Tibial artery (tissue), 4 donors: ENCODE data around the gene COLEC12.
A peak's percentile ranks its signal among the peaks of the same experiment; 100 is the strongest.

Source experiments
- DNase-seq, 2 donors: peaks; one replicate each; pipeline ENCODE4 v3.0.0-alpha.2; 2019
- H3K27ac ChIP-seq, 2 donors: fragments of 200-600 bp; sonication (generic) in 1 of 2; 1 replicate in 1 of 2; 2 replicates in 1 of 2; pipeline ENCODE4 v1.5.1; 2018 to 2019; ENCODE audit warnings: mild to moderate bottlenecking in 1 of 2
- H3K27me3 ChIP-seq, 2 donors: fragments of 200-600 bp; sonication (generic) in 1 of 2; one replicate each; pipeline versions ENCODE4 v1.5.1 to v1.6.0; 2016 to 2019
- H3K36me3 ChIP-seq, 3 donors: fragments of 200-600 bp; sonication (generic) in 2 of 3; one replicate each; pipeline ENCODE4 v1.5.1; 2016 to 2019; ENCODE audit warnings: mild to moderate bottlenecking in 2 of 3
- H3K4me1 ChIP-seq, 4 donors: fragments of 200-600 bp; sonication (generic) in 2 of 4; 1 replicate in 3 of 4; 2 replicates in 1 of 4; pipeline ENCODE4 v1.5.1; 2016 to 2019
- H3K4me3 ChIP-seq, 2 donors: fragments of 200-600 bp; sonication (generic) in 1 of 2; 1 replicate in 1 of 2; 2 replicates in 1 of 2; pipeline ENCODE4 v1.5.1; 2018 to 2019; ENCODE audit warnings: mild to moderate bottlenecking in 2 of 2
- H3K9me3 ChIP-seq, 3 donors: fragments of 200-600 bp; sonication (generic) in 1 of 3; one replicate each; pipeline ENCODE4 v1.5.1; 2016 to 2019
- intact Hi-C: fragments of 100-400 bp; cut with DNase I; formaldehyde crosslinking; loops from one replicate; pipeline ENCODE4 v1.15.0; 2023; ENCODE audit warnings: low total_unique reads
- TF ChIP-seq, protein P1 (sequence below), 2 experiments: fragments of 200-600 bp in 1 of 2; fragments of 450-650 bp in 1 of 2; IDR thresholded peaks; one replicate each; pipeline ENCODE4 v1.5.1; 2017 to 2019; ENCODE audit warnings: antibody characterized with exemption in 2 of 2, mild to moderate bottlenecking in 1 of 2, moderate library complexity in 1 of 2

The COLEC12 gene

DNA sequence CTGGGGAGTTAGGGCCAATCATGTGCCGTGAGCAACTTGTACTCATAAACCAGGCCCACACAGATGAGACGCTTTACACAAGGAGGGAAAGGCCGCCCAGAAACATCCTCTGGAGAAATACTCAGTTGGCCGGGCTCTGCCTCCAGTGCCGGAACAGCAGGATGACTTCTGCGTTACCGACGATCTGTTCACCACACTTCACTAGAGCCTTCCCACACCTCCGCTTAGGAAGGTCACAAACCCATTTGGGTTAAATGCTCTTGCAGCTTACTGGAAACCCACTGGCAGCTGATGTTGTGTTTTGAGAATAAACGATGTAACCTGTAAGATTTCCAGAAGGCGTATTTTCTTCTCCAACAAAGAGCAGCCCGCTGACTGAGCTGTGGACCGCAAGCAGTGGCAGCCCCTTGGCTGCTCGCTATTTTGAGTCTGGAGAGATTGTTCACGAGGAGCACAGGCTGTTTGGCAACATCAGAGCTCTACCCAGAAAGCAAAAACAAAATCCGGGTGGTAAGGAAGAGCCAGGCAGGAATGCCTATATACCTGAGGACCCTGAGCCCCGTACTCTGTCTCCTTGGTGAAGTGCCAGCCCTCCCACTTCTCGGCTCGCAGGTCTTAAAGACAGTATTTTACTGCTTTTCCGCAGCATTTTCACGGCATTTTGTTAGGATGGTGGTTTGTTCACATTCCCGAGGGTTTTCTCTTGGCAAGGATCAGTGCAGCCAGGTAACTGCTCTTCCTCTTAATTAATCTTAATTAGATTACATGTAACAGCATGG is 44.0 kb downstream of the COLEC12 start:
- H3K27me3 ChIP-seq = no peaks in the 10 kb centered on the region
- DNase-seq = peak; percentile 74 to 81
- no peaks in the 10 kb centered on the region for H3K36me3 ChIP-seq
- H3K4me1 ChIP-seq = peaks cover 0 to 26% (median 15%) of the 10 kb centered on the region in 4 donors
- peak overlapping the region; percentile 28 to 36 for H3K4me3 ChIP-seq
- peak overlapping the region; percentile 60 to 65 for H3K27ac ChIP-seq
- peaks cover 0 to 7% (median 5%) of the 10 kb centered on the region in 3 donors for H3K9me3 ChIP-seq
- TF ChIP-seq, protein P1, sequence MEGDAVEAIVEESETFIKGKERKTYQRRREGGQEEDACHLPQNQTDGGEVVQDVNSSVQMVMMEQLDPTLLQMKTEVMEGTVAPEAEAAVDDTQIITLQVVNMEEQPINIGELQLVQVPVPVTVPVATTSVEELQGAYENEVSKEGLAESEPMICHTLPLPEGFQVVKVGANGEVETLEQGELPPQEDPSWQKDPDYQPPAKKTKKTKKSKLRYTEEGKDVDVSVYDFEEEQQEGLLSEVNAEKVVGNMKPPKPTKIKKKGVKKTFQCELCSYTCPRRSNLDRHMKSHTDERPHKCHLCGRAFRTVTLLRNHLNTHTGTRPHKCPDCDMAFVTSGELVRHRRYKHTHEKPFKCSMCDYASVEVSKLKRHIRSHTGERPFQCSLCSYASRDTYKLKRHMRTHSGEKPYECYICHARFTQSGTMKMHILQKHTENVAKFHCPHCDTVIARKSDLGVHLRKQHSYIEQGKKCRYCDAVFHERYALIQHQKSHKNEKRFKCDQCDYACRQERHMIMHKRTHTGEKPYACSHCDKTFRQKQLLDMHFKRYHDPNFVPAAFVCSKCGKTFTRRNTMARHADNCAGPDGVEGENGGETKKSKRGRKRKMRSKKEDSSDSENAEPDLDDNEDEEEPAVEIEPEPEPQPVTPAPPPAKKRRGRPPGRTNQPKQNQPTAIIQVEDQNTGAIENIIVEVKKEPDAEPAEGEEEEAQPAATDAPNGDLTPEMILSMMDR (IDR thresholded peaks at IDR 0.05) = no peak
- intact Hi-C loops = no loop called here

DNA sequence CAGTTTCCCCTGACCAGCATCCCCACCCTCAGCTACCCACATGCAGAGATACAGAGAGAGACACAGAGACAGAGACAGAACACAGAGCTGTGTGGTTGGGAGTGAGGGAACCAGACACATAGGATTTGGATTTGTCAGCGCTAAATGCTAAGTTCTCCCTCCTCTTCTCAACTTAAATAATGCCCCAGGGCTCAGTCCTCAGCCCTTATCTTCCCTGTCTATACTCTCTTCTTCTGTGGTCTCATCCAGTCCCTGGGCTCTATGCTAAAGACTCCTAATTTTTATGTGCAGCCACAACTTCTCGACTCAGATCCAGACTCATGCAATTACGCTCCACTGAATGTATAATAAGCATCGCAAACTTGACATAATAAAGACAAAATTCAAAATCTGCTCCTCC is 47.1 kb downstream of the COLEC12 start:
- TF ChIP-seq, protein P1 (IDR thresholded peaks at IDR 0.05) = no peak
- H3K27ac ChIP-seq = no peak overlapping the region
- intact Hi-C loops = no loop called here

DNA sequence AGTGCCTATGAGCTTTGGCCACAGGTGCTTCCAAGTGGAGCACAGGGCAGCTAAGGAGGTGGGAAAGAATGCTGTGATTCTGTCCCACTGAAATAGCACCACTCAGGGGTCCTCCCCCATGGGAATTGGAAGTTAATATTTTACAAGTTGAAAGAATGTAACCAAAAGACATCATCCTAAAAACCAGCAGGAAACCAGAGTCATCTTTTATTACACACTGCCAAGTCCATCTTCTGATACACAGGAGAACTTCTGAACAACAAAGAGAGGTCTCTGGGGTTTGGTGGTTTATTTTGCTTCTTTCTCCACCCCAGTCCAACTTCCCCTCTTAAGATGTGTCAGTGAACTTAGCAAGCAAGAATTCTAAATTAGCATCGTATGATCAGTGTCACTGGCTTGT is 47.7 kb downstream of the COLEC12 start:
- peaks cover 0 to 20% (median 10%) of the 10 kb centered on the region in 4 donors for H3K4me1 ChIP-seq
- no peak overlapping the region for H3K4me3 ChIP-seq
- H3K27ac ChIP-seq = no peak overlapping the region
- no peaks in the 10 kb centered on the region for H3K36me3 ChIP-seq
- TF ChIP-seq, protein P1 (IDR thresholded peaks at IDR 0.05) = no peak
- no peaks in the 10 kb centered on the region for H3K27me3 ChIP-seq
- intact Hi-C loops = no loop called here
- no peak for DNase-seq
- H3K9me3 ChIP-seq = peaks cover 3 to 22% (median 10%) of the 10 kb centered on the region in 3 donors

More for the DNA sequence above, 47.1 kb downstream of the COLEC12 start:
- Histone ChIP-seq H3K4me3 (no peak overlapping the region), H3K27me3 (no peaks in the 10 kb centered on the region), H3K4me1 (peaks cover 0 to 26% (median 13%) of the 10 kb centered on the region in 4 donors), H3K36me3 (no peaks in the 10 kb centered on the region), H3K9me3 (peaks cover 3 to 22% (median 10%) of the 10 kb centered on the region in 3 donors)
- DNase-seq = no peak

DNA sequence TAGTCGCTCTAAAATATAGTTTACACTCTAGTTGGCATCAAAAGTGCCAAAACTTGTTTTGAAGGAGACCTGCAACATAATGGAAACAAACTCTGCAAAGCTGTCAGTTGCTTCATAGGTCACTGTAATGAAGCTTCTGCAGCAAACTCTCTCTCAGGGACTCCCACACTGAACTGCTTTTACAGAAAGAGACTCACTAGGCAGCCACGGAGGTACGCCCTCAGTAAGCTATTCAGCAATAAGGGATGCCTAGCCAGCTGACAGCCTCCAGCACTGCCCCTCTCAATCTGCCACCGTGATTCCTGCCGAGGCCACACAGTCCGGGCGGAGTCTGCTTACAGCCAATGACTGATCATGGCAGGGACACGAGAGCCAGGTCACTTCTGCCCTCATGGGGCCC is 51.1 kb downstream of the COLEC12 start:
- H3K4me1 ChIP-seq = no peaks in the 10 kb centered on the region
- no peak for DNase-seq
- intact Hi-C loops = no loop called here
- no peaks in the 10 kb centered on the region for H3K36me3 ChIP-seq
- H3K27me3 ChIP-seq = no peaks in the 10 kb centered on the region
- TF ChIP-seq, protein P1 (IDR thresholded peaks at IDR 0.05) = no peak
- H3K9me3 ChIP-seq = peaks cover 3 to 22% (median 10%) of the 10 kb centered on the region in 3 donors
- H3K4me3 ChIP-seq = no peak overlapping the region
- no peak overlapping the region for H3K27ac ChIP-seq

DNA sequence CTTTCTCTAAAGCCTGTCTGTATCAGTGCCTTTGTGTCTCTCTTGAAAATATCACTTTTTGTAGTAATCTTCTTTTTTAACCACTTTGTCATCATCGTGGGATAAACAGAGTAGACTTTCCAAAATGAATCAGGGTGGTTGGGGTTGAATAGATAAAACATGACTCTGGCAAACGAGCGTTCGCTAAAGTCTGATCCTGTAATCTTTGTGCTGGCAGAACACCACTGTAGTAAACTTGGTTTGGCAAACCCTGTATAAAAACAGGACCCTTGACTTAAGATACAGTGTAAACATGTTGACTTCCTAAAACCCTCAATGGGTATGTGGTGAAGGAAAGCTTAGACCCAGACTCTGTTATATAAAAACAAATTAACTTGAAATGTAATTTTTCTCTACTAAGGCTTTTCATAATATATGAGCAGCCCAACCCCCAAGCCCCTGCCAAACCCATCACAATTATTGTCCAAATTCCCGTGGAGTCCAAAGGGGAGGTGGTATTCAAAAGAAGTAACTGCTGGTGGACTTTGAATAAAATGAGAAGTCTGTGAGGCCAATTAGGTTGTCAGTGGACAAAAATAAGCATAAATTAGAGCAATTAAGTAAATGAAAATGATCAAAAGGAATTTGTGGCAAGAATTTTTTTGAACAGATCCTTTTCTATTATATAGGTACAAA is 52.2 kb downstream of the COLEC12 start:
- no peak overlapping the region for H3K4me3 ChIP-seq
- intact Hi-C loops = no loop called here
- no peaks in the 10 kb centered on the region for H3K36me3 ChIP-seq
- no peaks in the 10 kb centered on the region for H3K27me3 ChIP-seq
- DNase-seq = no peak
- H3K9me3 ChIP-seq = peaks cover 3 to 22% (median 10%) of the 10 kb centered on the region in 3 donors
- no peaks in the 10 kb centered on the region for H3K4me1 ChIP-seq
- TF ChIP-seq, protein P1 (IDR thresholded peaks at IDR 0.05) = no peak
- H3K27ac ChIP-seq = no peak overlapping the region
